Measurements from ENCODE around the gene SHISAL1. TPM values are rescaled to one million over a fixed set of nuclear protein-coding genes. Genes with fewer than 3 reads are reported as not detected.
"Not testable (repeated sequence)": the region's sequence is repeated elsewhere in the genome, so short reads cannot be mapped to it uniquely, and the experiment has no call there.

SHISAL1 gene
- total RNA-seq, 1 donor from 2014 or later, result 6.5 TPM

DNA sequence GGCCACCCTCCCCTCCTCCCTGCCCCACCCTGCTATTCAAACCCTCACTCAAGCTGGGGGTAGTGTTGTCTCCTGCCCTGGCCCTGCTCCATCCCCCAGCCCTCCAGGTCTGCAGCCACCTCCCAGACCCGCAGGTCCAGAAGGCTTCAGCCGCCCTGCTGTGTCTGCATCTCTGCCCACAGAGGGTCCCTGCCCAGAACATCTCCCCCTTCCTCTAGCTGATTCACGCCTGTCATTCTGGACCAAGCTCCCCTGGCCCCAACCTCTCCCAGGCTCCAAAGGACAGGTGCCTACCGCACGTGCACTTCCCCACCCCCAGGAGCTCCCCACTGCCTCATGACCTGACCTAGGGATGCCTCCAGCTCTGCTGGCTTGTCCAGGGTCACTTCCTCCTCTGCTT, 16.0 kb upstream of the SHISAL1 start:
- no peak overlapping the region for H3K4me3 Mint-ChIP-seq (ENCODE audit: unreplicated experiment)
- no peaks in the 10 kb centered on the region for H3K9me3 Mint-ChIP-seq (ENCODE audit: unreplicated experiment)
- H3K36me3 Mint-ChIP-seq (ENCODE audit: low read depth, unreplicated experiment), result peaks cover 2% of the 10 kb centered on the region
- no peak for DNase-seq (ENCODE audit: low spot score)
- H3K4me1 Mint-ChIP-seq (ENCODE audit: unreplicated experiment), result peaks cover 7% of the 10 kb centered on the region
- TF ChIP-seq CTCF (IDR thresholded peaks at IDR 0.05; ENCODE audit: unreplicated experiment), result no peak
- H3K27ac Mint-ChIP-seq (ENCODE audit: unreplicated experiment), result no peak overlapping the region
- H3K27me3 Mint-ChIP-seq (ENCODE audit: unreplicated experiment), result peaks cover 7% of the 10 kb centered on the region

GRCh38 chr22:44328326-44328725, 15.6 kb upstream of the SHISAL1 start:
- H3K4me1 Mint-ChIP-seq (ENCODE audit: unreplicated experiment), result peaks cover 7% of the 10 kb centered on the region
- peaks cover 2% of the 10 kb centered on the region for H3K36me3 Mint-ChIP-seq (ENCODE audit: low read depth, unreplicated experiment)
- no peaks in the 10 kb centered on the region for H3K9me3 Mint-ChIP-seq (ENCODE audit: unreplicated experiment)
- H3K27me3 Mint-ChIP-seq (ENCODE audit: unreplicated experiment), result peaks cover 7% of the 10 kb centered on the region
- no peak for DNase-seq (ENCODE audit: low spot score)
- no peak overlapping the region for H3K4me3 Mint-ChIP-seq (ENCODE audit: unreplicated experiment)
- H3K27ac Mint-ChIP-seq (ENCODE audit: unreplicated experiment), result no peak overlapping the region
- no peak for TF ChIP-seq CTCF (IDR thresholded peaks at IDR 0.05; ENCODE audit: unreplicated experiment)

- no peak for TF ChIP-seq CTCF (IDR thresholded peaks at IDR 0.05; ENCODE audit: unreplicated experiment)
- peaks cover 2% of the 10 kb centered on the region for H3K36me3 Mint-ChIP-seq (ENCODE audit: low read depth, unreplicated experiment)
- no peak for DNase-seq (ENCODE audit: low spot score)
- H3K27ac Mint-ChIP-seq (ENCODE audit: unreplicated experiment), result no peak overlapping the region
- peaks cover 7% of the 10 kb centered on the region for H3K4me1 Mint-ChIP-seq (ENCODE audit: unreplicated experiment)
- peaks cover 4% of the 10 kb centered on the region for H3K27me3 Mint-ChIP-seq (ENCODE audit: unreplicated experiment)
- H3K4me3 Mint-ChIP-seq (ENCODE audit: unreplicated experiment), result no peak overlapping the region
- H3K9me3 Mint-ChIP-seq (ENCODE audit: unreplicated experiment), result no peaks in the 10 kb centered on the region
Measured at GRCh38 chr22:44326491-44326885, 13.7 kb upstream of the SHISAL1 start.

DNA sequence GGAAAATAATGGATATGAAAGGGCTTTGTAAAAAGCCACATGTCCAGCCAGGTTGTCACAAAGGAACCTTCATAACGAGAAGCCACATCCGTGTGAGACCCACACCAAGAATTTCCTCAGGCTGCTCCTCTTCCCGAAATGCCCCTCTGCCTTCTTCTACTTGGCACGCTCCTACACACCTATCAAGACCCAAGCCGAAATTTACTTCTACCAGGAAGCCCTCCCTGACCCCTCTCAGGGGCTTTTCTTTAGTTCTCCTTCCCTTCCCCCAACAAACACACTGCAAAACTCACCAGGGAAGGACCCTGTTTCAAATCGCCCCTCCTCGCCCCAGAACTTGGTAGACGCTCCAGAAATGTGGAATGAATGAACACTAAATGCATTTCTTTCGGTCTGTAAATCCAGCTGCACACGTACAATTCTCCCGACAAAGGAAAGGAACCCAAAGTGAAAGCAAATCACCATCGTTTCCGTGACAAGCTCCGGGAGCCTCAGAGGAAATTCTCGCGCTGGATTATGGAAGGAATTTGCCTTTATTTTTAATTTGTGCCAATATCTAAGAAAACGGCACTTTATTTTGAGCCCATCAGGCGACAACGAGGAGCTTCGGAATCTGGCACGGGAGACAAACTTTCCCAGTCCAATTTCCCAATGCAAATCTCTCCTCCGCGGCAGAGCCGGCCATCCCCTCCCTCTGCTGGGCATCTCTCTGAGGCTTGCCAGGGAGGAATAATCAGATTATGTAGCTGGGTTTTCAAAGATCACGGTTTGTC, 13.2 kb upstream of the SHISAL1 start:
- H3K9me3 Mint-ChIP-seq (ENCODE audit: unreplicated experiment), result no peaks in the 10 kb centered on the region
- H3K27ac Mint-ChIP-seq (ENCODE audit: unreplicated experiment), result peak overlapping the region; percentile 39
- TF ChIP-seq CTCF (IDR thresholded peaks at IDR 0.05; ENCODE audit: unreplicated experiment), result no peak
- H3K4me1 Mint-ChIP-seq (ENCODE audit: unreplicated experiment), result peaks cover 7% of the 10 kb centered on the region
- DNase-seq (ENCODE audit: low spot score), result no peak
- H3K36me3 Mint-ChIP-seq (ENCODE audit: low read depth, unreplicated experiment), result peaks cover 2% of the 10 kb centered on the region
- peak overlapping the region; percentile 16 for H3K4me3 Mint-ChIP-seq (ENCODE audit: unreplicated experiment)
- peaks cover 6% of the 10 kb centered on the region for H3K27me3 Mint-ChIP-seq (ENCODE audit: unreplicated experiment)

GRCh38 chr22:44323140-44323790, 10.5 kb upstream of the SHISAL1 start:
- H3K36me3 Mint-ChIP-seq (ENCODE audit: low read depth, unreplicated experiment); H3K4me1 Mint-ChIP-seq (ENCODE audit: unreplicated experiment); H3K4me3 Mint-ChIP-seq (ENCODE audit: unreplicated experiment); H3K27ac Mint-ChIP-seq (ENCODE audit: unreplicated experiment); H3K27me3 Mint-ChIP-seq (ENCODE audit: unreplicated experiment); H3K9me3 Mint-ChIP-seq (ENCODE audit: unreplicated experiment); DNase-seq (ENCODE audit: low spot score): not testable (repeated sequence)

Data from endothelial cell (in vitro differentiated cells).